ENCODE results near the gene SLC15A1. TPM values are rescaled to one million over a fixed set of nuclear protein-coding genes. Genes with fewer than 3 reads are reported as not detected.

SLC15A1 gene
- total RNA-seq, 2 donors from 2014 or later = 7.8 to 12.2 TPM

DNA sequence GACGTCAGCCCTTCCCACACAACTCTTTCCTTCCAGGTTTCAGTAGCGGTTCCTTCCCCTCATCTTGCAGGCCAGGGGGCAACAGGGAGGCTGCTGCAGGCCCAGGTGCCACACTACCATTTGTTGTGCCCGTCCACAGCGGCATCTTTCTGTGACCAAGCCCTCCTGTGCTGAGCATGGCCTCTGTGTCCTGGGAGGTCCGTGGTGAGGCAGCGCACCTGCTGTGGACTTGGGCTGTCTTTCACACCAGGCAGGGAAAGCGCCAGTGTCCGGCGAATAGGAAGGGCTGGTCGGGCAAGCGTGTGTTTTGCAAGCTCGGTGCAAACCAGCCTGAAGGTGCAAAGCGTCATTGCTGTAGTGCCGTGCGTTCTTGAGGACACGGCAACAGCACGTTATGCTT is 21.4 kb downstream of the SLC15A1 start:
- no peaks in the 10 kb centered on the region for H3K27me3 ChIP-seq
- intact Hi-C loops (cut with DNase I) = no loop called here
- 91 to 92% methylated on average over 17 of the region's 17 CpGs for WGBS, 2 donors

DNA sequence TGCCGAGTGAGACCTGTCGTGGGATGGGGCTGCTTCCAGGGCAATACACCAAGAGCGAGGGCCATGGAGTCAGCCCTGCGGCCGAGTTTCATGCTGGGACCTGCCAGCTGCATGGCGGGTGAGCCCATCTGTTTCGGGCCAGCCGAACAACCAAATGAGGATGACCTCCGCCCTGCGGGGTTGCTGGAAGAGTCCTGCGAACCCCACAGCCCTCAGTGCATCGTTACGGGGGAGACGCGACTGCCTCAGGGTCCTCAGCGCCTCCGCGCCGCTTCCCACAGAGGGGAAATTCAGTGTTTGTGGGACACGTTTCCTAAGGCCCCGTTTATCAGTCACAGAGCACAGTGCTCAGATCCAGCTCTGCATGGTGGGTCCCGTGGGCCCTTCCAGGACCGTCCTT is 22.0 kb downstream of the SLC15A1 start:
- H3K27ac ChIP-seq = no peak overlapping the region
- no peak for ATAC-seq
- H3K9me3 ChIP-seq = no peaks in the 10 kb centered on the region
- intact Hi-C loops (cut with DNase I) = no loop called here
- no peak for DNase-seq
- TF ChIP-seq, protein P1, sequence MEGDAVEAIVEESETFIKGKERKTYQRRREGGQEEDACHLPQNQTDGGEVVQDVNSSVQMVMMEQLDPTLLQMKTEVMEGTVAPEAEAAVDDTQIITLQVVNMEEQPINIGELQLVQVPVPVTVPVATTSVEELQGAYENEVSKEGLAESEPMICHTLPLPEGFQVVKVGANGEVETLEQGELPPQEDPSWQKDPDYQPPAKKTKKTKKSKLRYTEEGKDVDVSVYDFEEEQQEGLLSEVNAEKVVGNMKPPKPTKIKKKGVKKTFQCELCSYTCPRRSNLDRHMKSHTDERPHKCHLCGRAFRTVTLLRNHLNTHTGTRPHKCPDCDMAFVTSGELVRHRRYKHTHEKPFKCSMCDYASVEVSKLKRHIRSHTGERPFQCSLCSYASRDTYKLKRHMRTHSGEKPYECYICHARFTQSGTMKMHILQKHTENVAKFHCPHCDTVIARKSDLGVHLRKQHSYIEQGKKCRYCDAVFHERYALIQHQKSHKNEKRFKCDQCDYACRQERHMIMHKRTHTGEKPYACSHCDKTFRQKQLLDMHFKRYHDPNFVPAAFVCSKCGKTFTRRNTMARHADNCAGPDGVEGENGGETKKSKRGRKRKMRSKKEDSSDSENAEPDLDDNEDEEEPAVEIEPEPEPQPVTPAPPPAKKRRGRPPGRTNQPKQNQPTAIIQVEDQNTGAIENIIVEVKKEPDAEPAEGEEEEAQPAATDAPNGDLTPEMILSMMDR (IDR thresholded peaks at IDR 0.05) = no peak
- TF ChIP-seq POLR2A (IDR thresholded peaks at IDR 0.05) = no peak
- H3K36me3 ChIP-seq (replicated peaks in 1 of 2; ENCODE audit: insufficient read depth in 1 of 2, low read depth in 2 of 2) = no peaks in the 10 kb centered on the region
- WGBS, 2 donors = 90 to 92% methylated on average over 10 to 15 of the region's 23 CpGs
- H3K27me3 ChIP-seq = no peaks in the 10 kb centered on the region
- H3K4me3 ChIP-seq = no peak overlapping the region
- H3K4me1 ChIP-seq = no peaks in the 10 kb centered on the region

More for the DNA sequence above, 21.4 kb downstream of the SLC15A1 start:
- Histone ChIP-seq H3K36me3 (replicated peaks in 1 of 2; ENCODE audit: insufficient read depth in 1 of 2, low read depth in 2 of 2) (no peaks in the 10 kb centered on the region), H3K9me3 (no peaks in the 10 kb centered on the region), H3K27ac (no peak overlapping the region), H3K4me3 (no peak overlapping the region), H3K4me1 (no peaks in the 10 kb centered on the region)
- no peak for DNase-seq
- ATAC-seq = no peak
- TF ChIP-seq, protein P1 (IDR thresholded peaks at IDR 0.05) = no peak
- no peak for TF ChIP-seq POLR2A (IDR thresholded peaks at IDR 0.05)

DNA sequence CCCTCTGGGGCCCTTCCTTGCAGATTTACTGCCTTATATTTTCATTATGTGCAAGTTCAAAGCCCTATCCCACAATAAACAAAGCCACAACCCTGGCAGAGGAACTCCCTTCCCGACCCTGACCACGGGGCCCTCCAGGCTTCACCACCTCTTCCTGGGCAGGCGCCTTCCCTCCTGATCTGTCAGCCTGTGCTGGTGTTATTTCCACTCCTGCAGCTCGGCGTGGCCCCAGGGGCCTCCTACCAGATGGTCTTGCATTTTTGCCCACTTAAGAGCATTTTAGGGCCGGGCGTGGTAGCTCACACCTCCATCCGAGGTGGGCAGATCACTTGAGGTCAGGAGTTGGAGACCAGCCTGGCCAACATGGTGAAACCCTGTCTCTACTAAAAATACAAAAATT is 22.8 kb downstream of the SLC15A1 start:
- Histone ChIP-seq H3K4me1 (no peaks in the 10 kb centered on the region), H3K27me3 (no peaks in the 10 kb centered on the region), H3K27ac (no peak overlapping the region), H3K36me3 (replicated peaks in 1 of 2; ENCODE audit: insufficient read depth in 1 of 2, low read depth in 2 of 2) (no peaks in the 10 kb centered on the region), H3K9me3 (no peaks in the 10 kb centered on the region), H3K4me3 (no peak overlapping the region)
- no peak for TF ChIP-seq POLR2A (IDR thresholded peaks at IDR 0.05)
- TF ChIP-seq, protein P1 (IDR thresholded peaks at IDR 0.05) = no peak
- intact Hi-C loops (cut with DNase I) = no loop called here
- 68 to 78% methylated on average over 8 of the region's 8 CpGs for WGBS, 2 donors
- DNase-seq (no peak), ATAC-seq (no peak)

DNA sequence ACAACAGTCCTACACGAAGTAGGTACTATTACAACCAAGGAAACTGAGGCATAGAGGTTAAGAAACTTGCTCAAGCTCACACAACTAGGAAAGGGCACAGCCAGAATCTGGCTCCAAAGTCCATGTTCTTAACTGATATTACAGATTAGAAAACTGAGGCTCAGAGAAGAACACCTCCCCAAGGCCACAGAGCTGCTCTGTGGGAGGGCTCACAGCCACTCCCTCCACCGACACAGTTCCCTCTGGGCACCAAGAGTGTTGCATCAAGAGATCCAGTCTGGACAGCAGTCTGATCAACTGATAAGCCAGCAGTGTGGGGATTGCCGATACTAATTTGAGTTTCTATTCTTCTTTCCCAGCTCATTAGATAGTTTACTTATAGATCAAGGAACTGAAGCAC is 29.5 kb downstream of the SLC15A1 start:
- DNase-seq = no peak
- no peaks in the 10 kb centered on the region for H3K9me3 ChIP-seq
- no peak for ATAC-seq

More for the DNA sequence above, 29.5 kb downstream of the SLC15A1 start:
- no peak overlapping the region for H3K27ac ChIP-seq
- 47 to 72% methylated on average over 3 of the region's 3 CpGs for WGBS, 2 donors
- H3K4me3 ChIP-seq = no peak overlapping the region
- intact Hi-C loops (cut with DNase I) = no loop called here
- peaks cover under 1% of the 10 kb centered on the region for H3K4me1 ChIP-seq
- no peaks in the 10 kb centered on the region for H3K27me3 ChIP-seq
- H3K36me3 ChIP-seq (replicated peaks in 1 of 2; ENCODE audit: insufficient read depth in 1 of 2, low read depth in 2 of 2) = no peaks in the 10 kb centered on the region
- TF ChIP-seq, protein P1 (IDR thresholded peaks at IDR 0.05) = no peak
- no peak for TF ChIP-seq POLR2A (IDR thresholded peaks at IDR 0.05)
